ENCODE measurements around the gene OR2A5. TPM values are rescaled to one million over a fixed set of nuclear protein-coding genes. Genes with fewer than 3 reads are reported as not detected.
"Not testable (repeated sequence)": the region's sequence is repeated elsewhere in the genome, so short reads cannot be mapped to it uniquely, and the experiment has no call there.

Gene OR2A5
- total RNA-seq, 1 donor from 2014 or later: not detected

DNA sequence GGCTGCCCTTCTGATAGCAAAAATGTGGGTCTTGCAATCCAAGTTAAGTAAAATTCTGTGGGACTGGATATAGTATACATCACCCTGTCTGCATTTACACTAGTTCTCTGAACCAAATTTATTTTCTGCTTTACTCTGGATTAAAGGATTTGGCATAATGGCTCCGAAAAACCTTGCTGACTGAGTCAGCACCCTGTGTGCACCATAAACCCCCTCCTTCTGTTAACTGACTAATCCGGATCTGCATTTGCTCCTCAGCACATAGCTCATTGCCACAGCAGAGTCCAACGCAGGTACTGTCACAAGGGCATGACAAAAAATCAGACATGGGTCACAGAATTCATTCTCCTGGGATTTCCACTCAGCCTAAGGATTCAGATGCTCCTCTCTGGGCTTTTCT lies 1.3 kb downstream of the OR2A5 start:
- H3K27ac Mint-ChIP-seq: no peak overlapping the region
- H3K4me3 Mint-ChIP-seq: no peak overlapping the region
- DNase-seq: no peak
- no peaks in the 10 kb centered on the region for H3K36me3 Mint-ChIP-seq (ENCODE audit: low read depth)
- H3K9me3 Mint-ChIP-seq: no peaks in the 10 kb centered on the region
- peaks cover 8% of the 10 kb centered on the region for H3K27me3 Mint-ChIP-seq
- H3K4me1 Mint-ChIP-seq: no peaks in the 10 kb centered on the region
- intact Hi-C loops (cut with micrococcal nuclease): no loop called here

DNA sequence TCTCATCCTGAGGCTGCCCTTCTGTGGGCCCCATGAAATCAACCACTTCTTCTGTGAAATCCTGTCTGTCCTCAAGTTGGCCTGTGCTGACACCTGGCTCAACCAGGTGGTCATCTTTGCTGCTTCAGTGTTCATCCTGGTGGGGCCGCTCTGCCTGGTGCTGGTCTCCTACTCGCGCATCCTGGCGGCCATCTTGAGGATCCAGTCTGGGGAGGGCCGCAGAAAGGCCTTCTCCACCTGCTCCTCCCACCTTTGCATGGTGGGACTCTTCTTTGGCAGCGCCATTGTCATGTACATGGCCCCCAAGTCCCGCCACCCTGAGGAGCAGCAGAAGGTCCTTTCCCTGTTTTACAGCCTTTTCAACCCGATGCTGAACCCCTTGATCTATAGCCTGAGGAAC lies 2.1 kb downstream of the OR2A5 start:
- DNase-seq; H3K4me1 Mint-ChIP-seq; H3K4me3 Mint-ChIP-seq; intact Hi-C loops (cut with micrococcal nuclease); H3K36me3 Mint-ChIP-seq (ENCODE audit: low read depth); H3K27me3 Mint-ChIP-seq; H3K9me3 Mint-ChIP-seq; H3K27ac Mint-ChIP-seq: not testable (repeated sequence)

DNA sequence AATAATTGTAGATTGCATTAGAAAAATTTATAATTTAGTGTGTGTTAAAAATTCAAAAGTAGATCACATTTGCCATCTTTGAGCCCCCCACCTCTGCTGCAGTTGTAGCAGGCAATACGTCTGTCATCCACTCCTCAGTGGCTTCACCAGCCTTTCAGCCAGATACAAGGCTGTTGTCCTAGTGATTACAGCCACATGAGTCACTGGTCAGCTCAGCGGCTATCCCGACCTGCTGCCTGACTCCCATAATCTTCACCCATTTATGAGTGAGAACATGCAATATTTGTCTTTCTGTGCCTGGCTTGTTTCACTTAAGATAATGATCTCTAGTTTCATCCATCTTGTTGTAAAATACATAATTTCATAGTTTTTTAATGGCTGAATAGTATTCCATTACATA lies 9.2 kb downstream of the OR2A5 start:
- no peaks in the 10 kb centered on the region for H3K36me3 Mint-ChIP-seq (ENCODE audit: low read depth)
- no peaks in the 10 kb centered on the region for H3K4me1 Mint-ChIP-seq
- intact Hi-C loops (cut with micrococcal nuclease): no loop called here
- DNase-seq: no peak
- no peaks in the 10 kb centered on the region for H3K9me3 Mint-ChIP-seq
- no peak overlapping the region for H3K27ac Mint-ChIP-seq
- H3K27me3 Mint-ChIP-seq: peaks cover 4% of the 10 kb centered on the region
- H3K4me3 Mint-ChIP-seq: no peak overlapping the region

DNA sequence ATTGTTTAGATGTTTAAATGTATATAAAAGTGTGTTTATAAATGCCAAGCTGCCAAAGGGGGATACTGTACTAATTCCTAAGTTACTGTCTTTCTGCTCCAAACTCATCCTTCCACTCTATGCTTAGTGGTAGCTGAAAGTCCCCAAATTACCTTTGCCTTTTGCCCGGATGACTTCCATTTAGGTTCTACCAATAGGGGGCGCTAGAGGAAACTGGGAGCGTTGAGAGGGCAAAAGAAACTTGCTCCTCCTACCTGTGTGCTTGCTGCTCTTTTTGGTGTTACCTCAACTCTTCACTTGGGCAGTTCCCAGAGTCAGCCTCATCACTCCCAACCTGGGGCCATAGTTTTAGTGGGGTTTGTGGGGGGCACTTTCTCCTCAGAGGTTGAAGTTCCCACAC lies 15.0 kb downstream of the OR2A5 start:
- H3K4me1 Mint-ChIP-seq: no peaks in the 10 kb centered on the region
- intact Hi-C loops (cut with micrococcal nuclease): no loop called here
- H3K27me3 Mint-ChIP-seq: peaks cover 6% of the 10 kb centered on the region
- no peaks in the 10 kb centered on the region for H3K9me3 Mint-ChIP-seq
- DNase-seq: peak; percentile 59
- no peak overlapping the region for H3K27ac Mint-ChIP-seq
- H3K4me3 Mint-ChIP-seq: no peak overlapping the region
- no peaks in the 10 kb centered on the region for H3K36me3 Mint-ChIP-seq (ENCODE audit: low read depth)

DNA sequence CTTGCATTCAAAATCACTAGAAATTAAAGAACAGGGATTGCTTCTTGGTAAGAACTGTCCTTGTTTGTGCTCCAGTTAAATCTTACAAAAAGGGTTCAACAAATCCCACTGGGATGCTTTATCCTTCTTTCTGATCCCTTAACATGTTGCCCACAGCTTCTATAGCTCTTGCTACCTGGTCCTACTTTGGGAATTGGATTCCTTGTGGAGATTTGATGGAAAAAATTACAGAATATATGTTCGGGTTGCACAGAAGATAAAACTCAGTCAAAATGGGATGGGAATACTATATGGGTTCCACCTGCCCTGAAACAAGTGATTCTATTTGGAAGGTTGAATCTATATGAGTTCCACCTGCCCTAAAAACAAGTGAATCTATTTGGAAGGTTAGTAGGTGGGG lies 20.8 kb downstream of the OR2A5 start, which contains the start of gene OR2A25:
Gene OR2A25 (plus strand): TSS at position 301 of the 400 bp plus-strand sequence. CDS start 4,409 bp downstream, outside the sequence.
- H3K27ac Mint-ChIP-seq: no peak within 1 kb of the TSS
- intact Hi-C loops (cut with micrococcal nuclease): no loop called here
- peaks cover 12% of the 10 kb centered on the region for H3K27me3 Mint-ChIP-seq
- no peaks in the 10 kb centered on the region for H3K9me3 Mint-ChIP-seq
- H3K4me1 Mint-ChIP-seq: no peaks in the 10 kb centered on the region
- no peak within 1 kb of the TSS for H3K4me3 Mint-ChIP-seq
- DNase-seq: no peak
- no peaks in the 10 kb centered on the region for H3K36me3 Mint-ChIP-seq (ENCODE audit: low read depth)

DNA sequence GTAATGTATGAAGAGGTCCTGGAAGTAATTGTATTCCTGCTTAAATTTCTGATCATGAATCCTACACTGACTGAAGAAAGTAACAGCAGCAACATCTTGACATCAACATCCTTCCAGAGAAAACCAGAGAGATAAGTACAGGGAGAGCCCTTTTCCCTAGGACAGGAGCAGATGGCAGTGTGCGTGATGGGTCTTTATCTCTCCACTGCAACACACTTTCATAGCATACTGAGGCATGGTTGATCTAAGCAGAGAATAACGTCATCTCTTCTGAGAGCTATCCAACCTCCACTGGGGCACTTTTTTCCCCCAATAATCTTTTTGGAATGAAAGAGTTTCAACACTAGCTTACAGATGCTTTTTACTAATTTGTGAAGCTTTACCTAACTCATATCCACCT lies 21.2 kb downstream of the OR2A5 start:
- Mint-ChIP-seq H3K36me3 (ENCODE audit: low read depth) (no peaks in the 10 kb centered on the region), H3K9me3 (no peaks in the 10 kb centered on the region), H3K4me3 (no peak overlapping the region), H3K27ac (no peak overlapping the region), H3K4me1 (no peaks in the 10 kb centered on the region), H3K27me3 (peaks cover 12% of the 10 kb centered on the region)
- DNase-seq: no peak
- intact Hi-C loops (cut with micrococcal nuclease): no loop called here

DNA sequence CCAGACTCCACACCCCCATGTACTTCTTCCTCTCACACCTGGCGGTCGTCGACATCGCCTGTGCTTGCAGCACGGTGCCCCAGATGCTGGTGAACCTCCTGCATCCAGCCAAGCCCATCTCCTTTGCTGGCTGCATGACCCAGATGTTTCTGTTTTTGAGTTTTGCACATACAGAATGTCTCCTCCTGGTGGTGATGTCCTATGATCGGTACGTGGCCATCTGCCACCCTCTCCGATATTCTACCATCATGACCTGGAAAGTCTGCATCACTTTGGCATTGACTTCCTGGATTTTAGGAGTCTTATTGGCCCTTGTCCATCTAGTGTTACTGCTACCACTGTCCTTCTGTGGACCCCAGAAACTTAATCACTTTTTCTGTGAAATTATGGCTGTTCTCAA lies 25.6 kb downstream of the OR2A5 start:
- Mint-ChIP-seq H3K27me3 (peaks cover 8% of the 10 kb centered on the region), H3K9me3 (no peaks in the 10 kb centered on the region)
- intact Hi-C loops (cut with micrococcal nuclease): no loop called here

DNA sequence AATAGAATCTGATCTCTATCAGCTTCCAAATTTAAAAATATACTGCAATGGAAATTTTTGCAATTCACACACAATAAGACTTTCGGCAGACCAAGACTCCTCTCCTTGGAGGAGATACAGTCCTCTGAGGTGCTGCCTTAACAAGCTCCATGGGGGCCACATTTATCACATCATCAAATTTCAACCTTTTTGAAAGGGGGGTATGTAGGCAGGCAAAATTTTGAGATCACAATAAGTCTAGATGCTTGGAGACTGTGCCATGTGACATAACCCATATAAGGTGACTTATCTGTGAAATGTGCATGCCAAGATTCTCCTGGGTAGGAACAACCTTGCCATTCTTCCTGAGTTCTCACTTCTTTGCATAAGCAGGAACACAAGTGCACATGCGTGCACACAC lies 37.2 kb downstream of the OR2A5 start, which contains the start of gene OR2A12:
Gene OR2A12 (plus strand): TSS at position 301 of the 400 bp plus-strand sequence. CDS start 8,830 bp downstream, outside the sequence.
- Mint-ChIP-seq H3K27me3 (no peaks in the 10 kb centered on the region), H3K36me3 (ENCODE audit: low read depth) (no peaks in the 10 kb centered on the region)

More for the DNA sequence above, 25.6 kb downstream of the OR2A5 start:
- no peak overlapping the region for H3K4me3 Mint-ChIP-seq
- no peaks in the 10 kb centered on the region for H3K4me1 Mint-ChIP-seq
- no peak overlapping the region for H3K27ac Mint-ChIP-seq
- H3K36me3 Mint-ChIP-seq (ENCODE audit: low read depth): no peaks in the 10 kb centered on the region
- no peak for DNase-seq

DNA sequence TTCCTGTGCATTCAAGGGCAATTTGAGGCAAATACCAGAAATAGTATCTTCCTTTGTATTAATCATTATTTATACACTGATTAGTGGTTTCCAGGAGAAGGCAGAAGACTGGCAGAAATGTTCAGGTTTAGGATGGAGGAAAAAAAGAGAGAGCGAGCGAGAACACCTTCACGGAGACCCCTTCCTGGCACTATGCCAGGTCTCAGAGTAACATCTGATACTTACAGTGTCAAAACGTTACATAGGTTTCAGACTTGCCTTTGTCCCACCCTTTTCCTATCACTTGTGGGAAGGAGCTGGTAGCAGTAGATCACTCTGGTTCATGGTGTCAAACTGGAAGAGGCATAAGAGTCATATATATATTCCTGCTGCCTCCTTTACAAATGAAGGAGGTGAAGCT lies 38.0 kb downstream of the OR2A5 start:
- intact Hi-C loops (cut with micrococcal nuclease): no loop called here
- Mint-ChIP-seq H3K4me1 (no peaks in the 10 kb centered on the region), H3K9me3 (peaks cover 4% of the 10 kb centered on the region), H3K4me3 (no peak overlapping the region), H3K27ac (no peak overlapping the region), H3K36me3 (ENCODE audit: low read depth) (no peaks in the 10 kb centered on the region), H3K27me3 (no peaks in the 10 kb centered on the region)
- DNase-seq: no peak

More for the DNA sequence above, 37.2 kb downstream of the OR2A5 start, which contains the start of gene OR2A12:
- intact Hi-C loops (cut with micrococcal nuclease): no loop called here
- Mint-ChIP-seq H3K4me3 (no peak within 1 kb of the TSS), H3K4me1 (no peaks in the 10 kb centered on the region), H3K9me3 (peaks cover 4% of the 10 kb centered on the region), H3K27ac (no peak within 1 kb of the TSS)
- DNase-seq: no peak

DNA sequence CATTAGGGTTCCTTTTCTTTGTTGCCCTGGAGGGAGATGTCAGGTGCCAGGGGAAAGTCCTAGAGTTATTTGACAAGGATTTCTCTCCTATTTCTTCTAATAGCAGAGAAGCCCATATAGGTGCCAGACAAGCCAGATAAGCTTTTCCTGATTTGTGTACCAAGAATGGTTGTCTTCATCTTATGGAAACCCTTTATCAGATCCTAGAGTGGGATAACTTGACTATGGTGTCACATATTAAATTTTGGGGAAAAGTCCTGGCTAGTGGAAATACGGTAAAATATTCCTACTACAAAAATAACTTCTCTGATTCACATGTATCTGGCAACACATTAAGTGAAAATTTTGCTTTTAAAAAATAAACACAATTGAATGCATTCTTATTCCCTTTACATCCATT lies 38.5 kb downstream of the OR2A5 start:
- Mint-ChIP-seq H3K27ac (no peak overlapping the region), H3K27me3 (no peaks in the 10 kb centered on the region), H3K9me3 (peaks cover 4% of the 10 kb centered on the region), H3K4me3 (no peak overlapping the region), H3K36me3 (ENCODE audit: low read depth) (no peaks in the 10 kb centered on the region), H3K4me1 (no peaks in the 10 kb centered on the region)
- intact Hi-C loops (cut with micrococcal nuclease): no loop called here
- no peak for DNase-seq

DNA sequence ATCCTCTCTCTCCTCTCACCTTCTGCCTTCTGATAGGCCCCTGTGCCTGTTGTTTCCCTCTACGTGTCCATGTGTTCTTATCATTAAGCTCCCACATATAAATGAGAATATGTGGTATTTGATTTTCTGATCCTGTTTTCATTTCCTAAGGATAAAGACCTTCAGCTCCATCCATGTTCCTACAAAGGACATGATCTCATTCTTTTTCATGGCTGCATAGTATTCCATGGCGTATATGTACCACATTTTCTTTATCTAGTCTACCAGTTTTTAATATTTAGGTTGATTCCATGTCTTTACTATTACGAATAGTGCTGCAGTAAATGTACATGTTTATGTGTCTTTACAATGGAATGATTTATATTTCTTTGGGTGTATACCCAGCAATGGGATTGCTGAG lies 41.9 kb downstream of the OR2A5 start:
- Mint-ChIP-seq H3K9me3 (peaks cover 8% of the 10 kb centered on the region), H3K27ac (no peak overlapping the region), H3K36me3 (ENCODE audit: low read depth) (no peaks in the 10 kb centered on the region), H3K4me3 (no peak overlapping the region), H3K27me3 (no peaks in the 10 kb centered on the region), H3K4me1 (no peaks in the 10 kb centered on the region)
- intact Hi-C loops (cut with micrococcal nuclease): no loop called here
- no peak for DNase-seq

DNA sequence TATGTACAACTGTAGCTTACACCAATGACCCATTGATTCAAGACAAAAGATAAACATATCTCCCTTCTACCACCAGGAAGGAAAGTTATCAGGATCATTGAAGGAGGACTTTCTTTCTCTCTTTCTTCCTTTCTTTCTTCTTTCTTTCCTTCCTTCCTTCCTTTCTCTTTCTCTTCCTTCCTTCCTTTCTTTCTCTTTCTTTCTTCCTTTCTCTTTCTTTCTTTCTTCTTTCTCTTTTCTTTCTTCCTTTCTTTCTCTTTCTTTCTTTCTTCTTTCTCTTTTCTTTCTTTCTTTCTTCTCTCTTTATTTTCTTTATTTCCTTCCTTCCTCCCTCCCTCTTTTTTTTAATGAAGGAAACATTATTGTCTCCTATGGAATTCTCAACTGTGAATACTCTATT lies 50.0 kb downstream of the OR2A5 start:
- Mint-ChIP-seq H3K27me3 (peaks cover 3% of the 10 kb centered on the region), H3K36me3 (ENCODE audit: low read depth) (no peaks in the 10 kb centered on the region), H3K27ac (no peak overlapping the region), H3K4me1 (peaks cover 2% of the 10 kb centered on the region), H3K4me3 (no peak overlapping the region), H3K9me3 (no peaks in the 10 kb centered on the region)
- no peak for DNase-seq
- intact Hi-C loops (cut with micrococcal nuclease): no loop called here

DNA sequence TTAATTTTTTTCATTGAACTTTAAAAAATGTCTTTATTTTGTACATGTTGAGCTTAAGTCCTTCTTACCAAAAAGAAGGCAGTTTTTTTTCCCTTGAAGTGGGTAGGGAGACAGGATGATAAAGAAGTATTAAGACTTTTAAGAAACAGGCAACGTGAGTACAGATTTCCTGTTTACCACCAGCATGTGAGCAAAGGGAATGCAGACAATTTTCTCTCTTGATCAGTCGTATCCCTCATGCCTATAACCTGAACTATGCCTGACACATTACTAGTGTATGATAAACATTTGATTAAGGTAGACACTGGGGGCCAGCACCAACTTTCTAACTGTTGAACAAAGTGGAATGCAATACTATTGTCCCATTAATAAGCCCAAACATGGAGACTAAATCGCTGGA lies 51.9 kb downstream of the OR2A5 start:
- Mint-ChIP-seq H3K4me3 (no peak overlapping the region), H3K27ac (no peak overlapping the region), H3K4me1 (peaks cover 2% of the 10 kb centered on the region), H3K36me3 (ENCODE audit: low read depth) (no peaks in the 10 kb centered on the region), H3K9me3 (no peaks in the 10 kb centered on the region), H3K27me3 (peaks cover 4% of the 10 kb centered on the region)
- DNase-seq: no peak
- intact Hi-C loops (cut with micrococcal nuclease): no loop called here

DNA sequence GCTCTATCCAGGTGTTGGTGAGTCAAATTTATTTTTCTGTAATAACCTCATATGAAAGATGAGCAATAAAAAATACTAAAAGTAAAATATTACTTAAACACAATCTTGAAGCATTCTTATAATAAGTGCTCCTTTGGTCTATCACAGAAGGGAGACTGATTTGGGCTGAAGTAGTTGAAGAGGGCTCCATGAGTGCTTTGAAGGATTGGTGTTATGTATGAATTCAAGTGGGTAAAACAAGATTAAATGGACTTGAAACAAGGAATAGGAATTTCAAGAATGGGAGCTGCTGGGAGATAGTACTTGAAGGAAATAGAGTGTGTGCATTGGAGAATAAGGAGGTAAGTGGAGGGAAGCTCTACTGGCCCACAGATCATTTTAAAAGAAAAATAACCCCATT lies 53.3 kb downstream of the OR2A5 start:
- peaks cover 2% of the 10 kb centered on the region for H3K4me1 Mint-ChIP-seq
- H3K36me3 Mint-ChIP-seq (ENCODE audit: low read depth): no peaks in the 10 kb centered on the region
- DNase-seq: no peak
- H3K9me3 Mint-ChIP-seq: no peaks in the 10 kb centered on the region
- no peak overlapping the region for H3K27ac Mint-ChIP-seq
- intact Hi-C loops (cut with micrococcal nuclease): no loop called here
- no peak overlapping the region for H3K4me3 Mint-ChIP-seq
- peaks cover 4% of the 10 kb centered on the region for H3K27me3 Mint-ChIP-seq

DNA sequence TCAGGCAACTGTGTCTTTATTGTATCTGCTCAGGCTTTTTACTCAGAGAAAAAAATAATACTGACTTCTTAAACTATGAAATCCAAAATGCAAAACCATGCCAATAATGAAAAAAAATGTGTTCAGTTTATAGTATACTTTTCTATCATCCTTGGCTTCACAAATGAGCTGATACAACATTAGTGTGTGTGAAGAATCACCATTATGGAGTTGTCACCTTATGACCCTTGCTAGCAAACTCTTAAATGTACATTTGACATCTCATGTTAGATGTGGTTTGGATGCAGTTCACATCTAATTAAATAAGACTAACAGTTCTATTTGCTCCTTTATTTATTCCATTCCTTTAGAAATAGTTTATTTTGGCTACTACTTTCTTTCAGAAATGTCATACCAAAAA lies 56.5 kb downstream of the OR2A5 start:
- Mint-ChIP-seq H3K4me1 (no peaks in the 10 kb centered on the region), H3K4me3 (no peak overlapping the region), H3K27ac (no peak overlapping the region), H3K27me3 (peaks cover 4% of the 10 kb centered on the region), H3K9me3 (no peaks in the 10 kb centered on the region), H3K36me3 (ENCODE audit: low read depth) (no peaks in the 10 kb centered on the region)
- DNase-seq: no peak
- intact Hi-C loops (cut with micrococcal nuclease): no loop called here
